NCI-H2029 treated with DMSO at 0.1 percent for 48 hours (cell line): ENCODE measurements around the gene PNPLA7.
A peak's percentile ranks its signal among the peaks of the same experiment; 100 is the strongest.

ENCODE experiments used
- DNase-seq: peaks from one replicate; lab custom pipeline; 2025; lab: John Stamatoyannopoulos, UW

The PNPLA7 gene

DNA sequence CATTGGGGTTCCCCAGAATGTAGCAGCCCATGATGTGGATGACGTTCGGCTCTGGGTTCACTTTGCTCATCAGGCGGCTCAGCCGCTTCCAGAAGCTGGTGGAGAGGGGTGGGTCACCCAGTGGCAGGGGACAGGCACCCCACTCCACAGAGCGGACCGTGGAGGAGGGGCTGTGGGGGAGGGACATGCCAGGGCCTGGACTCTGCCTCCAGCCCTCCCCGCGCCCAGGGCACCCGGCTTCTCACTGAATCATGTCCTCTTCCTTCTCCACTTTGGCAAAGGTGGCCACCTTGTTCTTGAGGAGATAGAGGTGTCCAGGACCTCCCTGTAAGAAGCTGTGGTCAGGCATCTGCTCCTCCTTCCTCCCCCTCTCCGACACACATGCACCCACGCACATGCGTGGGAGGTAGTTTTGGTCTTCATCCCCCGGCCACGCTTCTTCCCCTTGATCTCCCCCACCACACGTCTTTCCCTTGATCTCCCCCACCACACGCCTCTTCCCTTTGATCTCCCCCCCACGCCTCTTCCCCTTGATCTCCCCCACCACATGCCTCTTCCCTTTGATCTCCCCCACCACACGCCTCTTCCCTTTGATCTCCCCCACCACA lies 100.2 kb downstream of the PNPLA7 start:
- no peak for DNase-seq

DNA sequence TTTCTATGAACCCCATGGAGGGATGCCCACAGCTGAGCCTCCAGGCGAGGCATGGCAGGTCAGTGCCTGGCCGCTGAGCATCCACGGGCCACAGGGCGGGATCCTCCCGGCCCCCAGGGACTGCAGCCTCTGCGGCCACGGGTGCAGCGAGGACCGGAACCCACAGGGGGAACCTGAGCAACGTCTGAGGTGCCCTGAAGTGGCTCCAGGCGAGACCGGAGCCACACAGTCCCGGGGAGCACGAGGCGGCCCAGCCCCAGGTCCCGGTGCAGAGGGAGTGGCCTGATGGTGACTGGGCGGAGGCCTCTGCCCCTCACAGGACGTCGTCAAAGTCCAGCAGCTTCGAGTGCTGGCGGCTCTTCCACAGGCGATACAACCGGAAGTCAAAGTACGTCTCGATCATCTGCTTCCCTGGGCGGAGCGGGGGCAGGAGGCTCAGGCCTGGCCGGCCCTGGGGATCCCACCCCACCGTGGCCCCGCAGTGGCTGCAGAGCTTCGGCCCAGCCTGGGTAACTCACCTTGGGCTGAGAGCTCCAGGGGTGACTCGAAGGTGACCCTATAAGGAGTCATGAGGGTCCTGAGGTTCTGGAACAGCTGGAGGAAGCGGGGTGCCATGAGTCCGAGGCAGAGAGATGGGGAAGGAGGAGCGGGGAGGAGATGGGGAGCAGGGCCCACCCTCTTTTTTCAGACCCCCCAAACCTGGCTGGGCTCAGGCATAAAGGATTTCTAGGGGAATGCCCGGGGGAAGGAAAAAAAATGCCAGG lies 100.9 kb downstream of the PNPLA7 start:
- DNase-seq: no peak

DNA sequence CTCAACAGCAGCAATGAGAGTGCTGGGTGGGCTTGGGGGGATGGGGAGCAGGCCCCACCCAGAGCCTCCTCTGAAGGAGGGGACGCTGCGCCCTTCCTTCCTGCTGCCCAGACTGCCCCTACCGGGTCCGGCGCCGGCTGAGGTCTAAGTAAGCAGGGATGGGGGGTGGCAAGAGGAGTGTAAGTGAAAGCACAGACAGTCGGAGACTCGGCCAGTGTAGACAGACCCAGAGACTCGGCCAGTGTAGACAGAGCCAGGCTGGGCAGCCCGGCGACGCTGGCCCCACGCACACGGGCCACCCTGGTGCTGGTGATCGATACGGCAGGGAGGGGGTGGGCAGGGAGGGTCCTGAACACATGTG lies 101.6 kb downstream of the PNPLA7 start:
- no peak for DNase-seq

DNA sequence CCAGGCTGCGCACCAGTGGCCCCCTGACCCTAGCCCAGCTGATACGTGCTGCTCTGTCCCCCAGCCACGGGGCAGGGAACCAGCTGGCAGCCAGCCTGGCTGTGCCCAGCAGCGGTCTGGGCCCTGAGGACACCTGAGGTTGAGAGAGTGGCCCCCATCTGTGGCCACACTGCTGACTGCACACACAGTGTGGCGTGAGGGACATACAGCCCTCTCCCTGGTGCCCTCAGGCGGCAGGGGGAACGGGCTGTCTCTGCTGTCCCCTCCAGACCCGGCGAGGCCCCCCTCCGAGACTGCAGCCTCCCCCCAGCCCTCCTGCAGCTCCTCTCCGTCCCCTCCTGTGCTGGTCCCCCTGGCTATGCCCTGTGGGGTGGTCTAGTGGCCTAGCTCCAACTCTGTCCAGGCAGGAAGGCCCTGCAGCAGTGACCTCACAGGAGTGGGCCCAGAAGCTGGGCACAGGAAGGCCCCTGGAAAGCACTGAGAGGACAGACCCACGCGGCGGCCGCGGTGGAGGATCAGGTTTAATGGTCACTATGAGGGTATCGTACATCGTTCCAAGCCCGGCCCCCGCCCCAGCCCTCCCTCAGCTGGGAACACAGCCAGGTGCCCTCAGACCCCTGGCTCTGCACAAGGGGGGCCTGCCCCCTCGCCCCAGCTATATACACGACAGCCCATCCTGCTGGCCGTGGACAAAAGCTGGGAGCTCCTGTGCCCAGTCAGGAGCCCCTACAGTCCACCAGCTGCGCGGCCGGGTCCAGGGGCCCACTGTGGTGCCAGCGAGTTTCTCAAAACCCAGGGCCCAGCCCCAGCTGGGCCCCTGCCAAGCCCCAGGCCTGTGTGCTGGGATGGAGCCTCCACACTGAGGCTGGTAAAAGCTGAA lies 102.2 kb downstream of the PNPLA7 start:
- no peak for DNase-seq

DNA sequence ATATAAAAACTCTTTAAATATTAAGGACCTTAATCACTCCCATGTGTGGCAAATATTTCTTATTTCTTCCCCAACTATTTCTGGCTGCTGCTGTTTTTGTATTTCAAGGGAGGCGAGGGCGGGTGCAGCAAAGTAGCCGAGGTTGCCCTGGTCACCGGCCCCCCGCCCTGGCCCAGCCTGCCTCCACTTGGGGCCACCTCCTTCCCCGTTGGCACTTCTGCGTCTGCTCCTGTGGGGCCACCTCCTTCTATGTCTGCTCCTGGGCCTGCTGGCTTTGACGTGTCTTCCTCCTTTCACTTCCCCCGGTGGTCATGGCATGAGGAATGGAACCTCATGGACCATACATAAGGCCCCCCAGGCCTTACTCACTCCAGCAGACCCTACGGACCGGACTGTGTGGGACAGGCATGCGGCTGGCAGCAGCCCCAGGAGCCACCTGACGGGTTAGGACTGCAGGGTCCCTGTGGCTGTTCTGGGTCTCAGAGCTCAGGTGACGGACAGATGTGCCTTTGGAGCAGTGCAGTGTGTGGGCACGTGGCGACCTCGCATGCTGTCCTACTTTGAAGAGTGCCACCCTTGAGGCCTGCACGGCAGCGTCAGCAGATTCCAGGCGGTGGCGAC lies 103.2 kb downstream of the PNPLA7 start:
- DNase-seq: no peak

DNA sequence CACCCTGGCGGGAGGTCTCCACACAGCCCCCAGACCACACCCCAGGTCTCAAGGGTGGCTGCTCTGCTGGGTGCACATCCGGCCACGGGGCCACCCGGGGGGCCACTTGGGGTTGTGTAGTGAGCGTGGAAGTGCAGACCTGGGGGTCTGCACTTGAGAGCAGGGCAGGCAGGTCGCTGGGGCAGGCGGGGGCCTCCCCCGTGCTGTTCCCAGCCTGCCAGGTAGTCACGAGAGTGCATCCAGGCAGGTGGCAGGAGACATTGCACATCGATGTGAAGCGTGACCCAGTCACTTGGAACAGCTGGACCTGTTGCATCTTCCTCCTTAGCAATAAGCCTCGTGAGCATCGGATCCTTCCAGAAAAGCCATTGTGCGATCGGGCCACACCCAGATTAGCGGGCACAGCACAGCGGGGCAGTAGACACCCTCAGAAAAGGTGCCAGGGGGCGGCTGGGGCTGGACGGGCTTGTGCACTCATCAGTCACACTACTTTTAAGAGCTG lies 104.2 kb downstream of the PNPLA7 start:
- DNase-seq: no peak

DNA sequence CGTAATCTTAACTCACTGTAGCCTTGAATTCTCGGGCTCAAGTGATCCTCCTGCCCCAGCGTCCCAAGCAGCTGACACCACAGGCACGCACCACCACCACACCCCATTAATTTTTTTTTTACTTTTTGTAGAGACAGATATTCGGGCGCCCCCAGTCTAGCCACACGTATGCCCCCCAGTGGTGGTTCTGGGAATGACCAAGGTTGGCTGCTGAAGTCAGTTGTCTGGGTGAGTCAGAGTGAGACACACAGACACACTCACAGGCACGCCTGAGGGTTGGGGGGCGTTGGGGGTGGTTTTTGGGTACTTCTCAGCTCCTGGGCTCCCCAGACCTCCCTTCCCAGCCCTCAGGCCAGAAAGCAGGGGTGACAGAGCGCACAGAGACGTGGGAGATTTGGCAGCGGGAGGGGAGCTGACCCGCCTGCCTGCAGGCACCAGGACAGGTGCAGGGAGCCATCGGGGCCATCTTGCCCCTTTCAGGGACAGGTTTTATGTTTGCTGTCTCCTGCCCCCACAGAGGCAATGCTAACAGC lies 104.9 kb downstream of the PNPLA7 start:
- DNase-seq: peak; percentile 21

DNA sequence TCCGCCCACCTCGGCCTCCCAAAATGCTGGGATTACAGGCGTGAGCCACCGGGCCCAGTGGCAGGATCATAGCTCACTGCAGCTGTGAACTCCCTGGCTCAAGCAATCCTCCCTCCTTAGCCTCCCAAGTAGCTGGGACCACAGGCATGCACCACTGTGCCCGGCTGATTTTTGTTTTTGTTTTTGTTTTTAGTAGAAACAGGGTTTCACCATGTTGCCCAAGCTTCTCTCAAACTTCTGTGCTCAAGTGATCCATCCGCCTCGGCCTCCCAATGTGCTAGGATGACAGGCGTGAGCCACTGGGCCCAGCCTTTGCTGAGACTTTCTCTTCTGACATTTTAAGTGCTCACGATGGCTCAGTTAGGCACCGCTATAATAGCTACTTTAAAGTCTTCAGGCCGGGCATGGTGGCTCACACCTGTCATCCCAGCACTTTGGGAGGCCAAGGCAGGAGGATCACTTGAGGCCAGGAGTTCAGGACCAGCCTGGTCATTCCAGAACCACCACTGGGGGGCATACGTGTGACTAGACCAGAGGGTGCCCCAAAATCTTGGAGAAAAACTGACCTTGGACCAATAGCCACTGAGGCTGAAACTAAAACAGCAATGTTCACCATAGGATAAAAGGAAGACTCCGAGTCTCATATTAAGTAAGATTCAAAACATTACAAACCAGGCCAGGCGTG lies 106.0 kb downstream of the PNPLA7 start:
- no peak for DNase-seq

DNA sequence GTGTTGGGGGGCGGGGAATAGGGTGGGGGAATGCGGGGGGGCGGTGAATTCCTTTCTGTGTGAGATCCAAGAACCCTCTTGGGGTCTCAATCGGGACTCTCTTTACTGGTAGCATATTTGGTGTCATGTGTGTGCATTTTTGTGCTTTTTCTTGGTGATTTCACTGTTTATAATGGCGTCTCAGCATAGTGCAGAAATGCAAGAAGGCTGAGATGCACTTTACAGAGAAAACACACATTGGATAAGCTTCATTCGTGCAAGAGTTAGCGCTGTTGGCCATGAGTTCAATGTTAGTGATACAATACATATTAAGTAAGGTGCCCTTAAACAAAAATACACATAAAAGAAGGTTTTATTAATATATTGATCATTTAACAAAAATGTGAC lies 108.3 kb downstream of the PNPLA7 start:
- no peak for DNase-seq

DNA sequence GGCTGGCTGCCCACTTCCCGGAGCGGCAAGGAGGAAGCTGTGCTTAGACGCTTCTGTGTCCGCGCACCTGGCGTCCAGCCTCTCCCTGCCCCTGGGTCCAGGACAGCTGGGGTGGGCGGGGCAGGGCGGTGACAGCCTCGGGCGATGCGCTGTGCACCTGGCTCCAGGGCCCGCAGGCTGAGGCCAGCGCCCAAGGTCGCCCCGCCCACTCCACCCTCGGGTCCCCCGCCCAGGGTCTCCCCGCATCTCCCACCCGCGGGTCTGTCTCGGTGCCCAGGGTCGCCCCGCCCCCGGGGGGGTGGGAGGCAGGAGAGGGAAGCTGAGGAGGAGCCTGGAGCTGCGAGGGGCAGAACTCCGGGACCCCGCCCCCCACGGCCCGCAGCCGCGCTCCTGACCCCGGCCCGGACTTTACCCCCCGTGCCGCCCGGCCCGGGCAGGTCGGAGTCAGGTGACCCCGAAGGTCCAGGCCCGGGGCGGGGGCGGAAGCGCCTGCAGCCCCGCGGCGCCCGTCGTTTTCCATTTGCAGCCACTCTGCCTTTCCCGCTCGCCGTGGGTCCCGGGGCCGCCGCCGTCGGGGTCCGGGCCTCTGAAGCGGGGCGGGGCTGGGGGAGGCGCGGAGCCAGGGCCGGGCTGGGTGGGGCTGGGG lies 108.8 kb downstream of the PNPLA7 start, which contains the start of gene ENTPD8:
TSS of gene ENTPD8 (minus strand) at position 69 of the 646 bp plus-strand sequence. CDS start 3,072 bp downstream, outside the sequence.
- no peak for DNase-seq

DNA sequence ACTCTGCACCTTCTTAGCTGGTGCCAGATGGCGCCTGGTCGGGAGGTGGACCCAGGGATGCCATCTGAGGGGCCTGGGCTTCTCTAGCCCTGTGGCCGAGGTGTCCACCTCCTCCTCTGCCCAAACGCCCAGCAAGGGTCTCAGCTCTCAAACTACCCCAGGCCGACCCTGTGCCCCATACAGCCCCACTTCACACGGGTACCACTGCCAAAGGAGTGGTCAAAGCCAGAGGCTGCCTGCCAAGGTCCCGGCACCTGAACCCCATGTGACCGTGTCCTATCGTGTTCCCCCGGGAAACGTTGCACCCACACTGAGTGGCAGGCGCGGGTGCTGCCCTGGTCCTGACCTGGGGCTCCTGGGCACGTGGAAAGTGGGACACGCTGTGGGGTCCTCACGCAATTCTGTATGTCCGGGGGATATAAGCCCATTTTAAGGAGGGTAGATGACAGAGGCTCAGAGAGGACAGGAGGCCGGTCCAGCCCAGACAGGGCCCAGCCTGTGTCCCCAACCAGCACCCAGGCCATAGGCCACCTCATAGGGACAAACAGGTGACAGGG lies 111.0 kb downstream of the PNPLA7 start:
- DNase-seq: no peak

DNA sequence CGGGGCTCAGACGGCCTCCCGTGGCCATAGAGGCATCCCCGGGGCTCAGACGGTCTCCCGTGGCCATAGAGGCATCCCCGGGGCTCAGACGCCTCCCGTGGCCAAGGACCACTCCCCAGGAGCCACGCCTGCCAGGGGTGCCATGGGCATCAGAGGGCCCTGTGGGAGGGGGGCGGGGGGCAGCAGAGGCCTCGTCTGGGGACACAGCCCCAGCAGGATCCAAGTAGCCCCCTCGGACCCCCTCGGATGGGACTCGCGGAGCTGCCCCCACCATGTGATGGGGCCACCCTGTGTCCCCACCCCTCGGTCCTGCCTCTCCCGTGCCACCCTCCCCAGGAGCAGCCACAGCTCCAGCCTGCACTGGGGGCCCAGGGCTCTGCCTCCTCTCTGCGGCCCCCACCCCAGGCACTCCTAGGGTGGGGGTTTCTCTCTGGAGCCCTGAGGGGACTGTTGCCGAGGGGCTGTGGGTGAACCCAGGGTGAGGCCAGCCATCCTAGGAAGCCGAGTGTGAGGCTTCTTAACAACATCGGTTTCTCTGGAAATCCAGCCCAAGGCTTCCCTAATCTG lies 111.5 kb downstream of the PNPLA7 start:
- no peak for DNase-seq

DNA sequence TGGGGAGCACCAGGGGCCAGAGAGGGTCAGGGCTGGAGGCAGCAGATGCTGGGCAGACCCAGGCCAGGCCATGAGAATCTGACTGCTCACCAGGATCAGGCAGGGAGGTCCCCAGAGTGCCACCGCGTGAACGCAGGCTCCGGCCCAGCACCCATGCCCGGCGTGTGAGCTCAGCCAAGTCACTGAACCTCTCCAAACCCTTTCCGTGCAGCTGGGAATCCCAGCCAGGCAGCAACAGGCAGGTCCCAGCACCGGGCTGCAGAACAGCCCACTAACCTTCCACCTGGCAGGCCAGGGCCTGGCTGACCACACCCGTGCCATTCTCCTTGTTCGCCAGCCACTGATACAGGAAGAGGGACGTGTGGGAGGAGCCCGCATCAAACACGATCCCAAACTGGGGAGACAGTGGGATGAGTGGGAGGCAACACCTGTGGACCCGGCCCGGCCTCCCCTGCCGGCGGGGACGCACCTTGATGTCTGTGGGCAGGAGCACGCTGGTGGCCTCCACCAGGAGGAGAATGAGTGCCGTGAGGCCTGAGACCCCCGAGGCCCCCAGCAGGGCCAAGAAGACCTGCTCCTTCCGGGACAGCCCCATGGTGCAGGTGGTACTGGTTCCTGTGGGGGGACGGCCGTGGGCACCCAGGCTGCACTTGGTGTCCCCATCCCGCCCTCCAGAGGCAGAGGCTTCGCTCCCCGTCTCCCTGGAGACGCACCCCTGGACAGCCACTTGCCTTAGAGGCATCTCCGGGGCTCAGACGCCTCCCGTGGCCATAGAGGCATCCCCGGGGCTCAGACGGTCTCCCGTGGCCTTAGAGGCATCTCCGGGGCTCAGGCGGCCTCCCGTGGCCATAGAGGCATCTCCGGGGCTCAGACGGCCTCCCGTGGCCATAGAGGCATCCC lies 112.3 kb downstream of the PNPLA7 start:
- no peak for DNase-seq

DNA sequence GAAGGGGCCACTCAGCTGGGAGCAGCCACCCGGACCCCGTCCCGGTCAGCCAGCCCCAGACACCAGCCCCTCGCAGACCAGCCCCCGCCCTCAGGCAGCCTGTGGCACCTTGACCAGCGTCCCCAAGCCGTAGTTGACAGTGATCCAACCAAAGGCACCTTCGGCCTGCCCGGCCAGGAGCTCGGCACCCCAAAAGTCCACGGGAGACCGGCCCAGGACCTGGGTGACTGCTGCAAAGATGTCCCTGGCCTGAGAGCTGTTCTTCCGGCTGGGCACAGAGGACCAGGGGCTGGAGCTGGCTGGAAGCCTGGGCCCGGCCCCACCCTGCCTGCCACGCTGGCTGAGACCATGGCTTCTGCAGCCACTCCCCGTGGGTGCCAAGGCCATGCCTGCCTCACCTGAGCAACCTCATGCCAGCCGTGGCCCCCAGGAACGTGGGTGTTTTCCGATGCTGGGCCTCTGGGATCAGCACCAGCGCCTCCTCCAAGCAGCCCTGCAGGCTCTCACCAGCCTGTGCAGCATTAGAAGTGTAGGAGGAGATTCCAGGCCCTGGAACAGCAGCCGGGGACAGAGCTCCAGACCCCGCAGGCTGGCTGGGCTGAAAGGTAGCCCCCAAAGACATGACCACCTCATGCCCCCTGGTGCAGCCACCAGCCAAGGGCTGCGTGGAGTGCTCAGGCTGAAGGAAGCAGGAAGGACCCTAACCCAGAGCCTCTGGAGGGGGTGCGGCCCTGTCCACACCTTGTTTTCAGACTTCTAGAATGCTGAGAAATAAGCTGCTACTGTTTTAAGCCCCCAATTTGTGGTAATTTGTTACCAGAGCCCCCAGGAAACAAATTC lies 113.2 kb downstream of the PNPLA7 start:
- no peak for DNase-seq

DNA sequence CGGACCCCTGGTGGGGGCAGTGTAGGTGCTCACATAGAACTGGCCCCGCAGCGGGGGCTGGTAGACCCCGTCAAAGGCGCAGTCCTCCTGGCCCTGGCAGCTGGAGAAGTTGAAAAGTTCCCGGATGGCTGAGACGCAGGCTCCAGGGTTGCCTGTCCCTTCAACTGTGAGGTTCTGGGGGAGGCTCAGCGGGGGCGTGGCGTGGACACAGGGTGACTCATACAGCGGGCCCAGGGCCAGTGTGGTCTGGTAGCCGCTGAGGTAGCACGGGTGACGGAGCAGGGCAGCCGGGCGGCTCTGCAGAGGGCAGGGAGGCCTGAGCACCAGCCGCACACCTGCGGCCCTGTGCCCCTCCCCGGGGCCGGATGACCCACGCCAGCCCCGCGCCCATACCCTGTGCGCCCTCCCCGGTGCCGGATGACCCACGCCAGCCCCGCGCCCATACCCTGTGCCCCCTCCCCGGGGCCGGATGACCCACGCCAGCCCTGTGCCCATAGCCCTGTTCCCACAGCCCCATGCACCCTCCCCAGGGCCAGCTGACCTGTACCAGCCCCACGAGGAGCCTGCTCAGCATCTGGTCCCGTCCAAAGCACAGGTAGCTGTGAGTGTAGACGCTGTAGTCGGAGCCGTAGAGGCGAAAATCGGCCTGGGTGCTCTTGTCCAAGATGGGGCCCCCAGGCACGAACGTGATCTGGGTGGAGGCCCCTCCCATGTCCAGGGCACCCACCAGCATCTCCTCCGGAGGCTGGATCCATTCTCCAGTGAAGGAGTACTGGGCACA lies 114.0 kb downstream of the PNPLA7 start:
- DNase-seq: no peak

DNA sequence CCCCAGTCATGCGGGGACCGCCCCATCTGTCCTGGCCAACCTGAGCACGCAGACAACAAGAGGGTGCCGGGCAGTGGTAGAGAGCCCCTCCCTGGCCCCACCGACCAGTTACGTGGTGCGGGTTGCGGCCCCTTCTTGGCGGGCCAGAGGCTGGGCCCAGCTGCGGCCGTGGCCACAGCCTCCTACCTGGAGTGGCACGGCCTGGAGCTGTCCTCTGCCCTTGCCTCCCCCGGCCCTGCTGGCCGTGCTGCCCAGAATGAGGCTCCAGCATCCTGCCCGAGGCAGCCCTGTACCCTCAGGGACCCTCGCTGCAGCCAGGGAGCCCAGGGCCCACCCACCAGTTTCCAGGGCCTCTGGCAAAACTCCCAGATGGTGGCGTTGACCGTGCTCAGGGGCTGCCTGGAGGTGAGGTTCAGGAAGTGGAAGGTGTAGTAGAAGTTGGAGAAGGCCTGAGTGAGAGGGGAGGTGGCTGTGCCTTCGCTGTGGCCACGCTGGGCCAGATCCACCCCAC lies 114.8 kb downstream of the PNPLA7 start:
- DNase-seq: no peak
